HG02798 (cell line): Measurements from ENCODE around the gene CACNA2D4.
"Not testable (repeated sequence)": the region's sequence is repeated elsewhere in the genome, so short reads cannot be mapped to it uniquely, and the experiment has no call there.

Experiments
- ATAC-seq: cut with Tn5 transposase; IDR thresholded peaks from one replicate; pipeline ENCODE4 v1.9.1; 2021; ENCODE audit warnings: mild to moderate bottlenecking; ENCODE audit not compliant: unreplicated experiment, poor library complexity

Gene CACNA2D4

GRCh38 chr12:1821805-1822204 is 96.6 kb downstream of the CACNA2D4 start:
- ATAC-seq = no peak

- ATAC-seq = no peak
Observed at GRCh38 chr12:1820896-1821291, 97.6 kb downstream of the CACNA2D4 start.

- ATAC-seq = no peak
Observed at GRCh38 chr12:1820191-1820895, 98.1 kb downstream of the CACNA2D4 start, which contains the start of gene LRTM2. TSS of gene LRTM2 (plus strand) at chr12:1820565. CDS start at chr12:1828149, 7,584 bp downstream.

- ATAC-seq = no peak
Observed at GRCh38 chr12:1819571-1819970, 98.9 kb downstream of the CACNA2D4 start.

- ATAC-seq = no peak
Observed at GRCh38 chr12:1819050-1819449, 99.4 kb downstream of the CACNA2D4 start.

GRCh38 chr12:1817928-1818327 is 100.5 kb downstream of the CACNA2D4 start:
- ATAC-seq = not testable (repeated sequence)

- ATAC-seq = no peak
Observed at GRCh38 chr12:1816730-1817348, 101.6 kb downstream of the CACNA2D4 start.

GRCh38 chr12:1815814-1816729 is 102.4 kb downstream of the CACNA2D4 start:
- no peak for ATAC-seq

- ATAC-seq = no peak
Observed at GRCh38 chr12:1815108-1815507, 103.3 kb downstream of the CACNA2D4 start.

- ATAC-seq = no peak
Observed at GRCh38 chr12:1814266-1814665, 104.2 kb downstream of the CACNA2D4 start.

- ATAC-seq = no peak
Observed at GRCh38 chr12:1812650-1813302, 105.7 kb downstream of the CACNA2D4 start.

GRCh38 chr12:1811948-1812291 is 106.5 kb downstream of the CACNA2D4 start:
- no peak for ATAC-seq

GRCh38 chr12:1811281-1811947 is 107.0 kb downstream of the CACNA2D4 start:
- no peak for ATAC-seq

- no peak for ATAC-seq
Observed at GRCh38 chr12:1810931-1811280, 107.5 kb downstream of the CACNA2D4 start.

- no peak for ATAC-seq
Observed at GRCh38 chr12:1810201-1810930, 108.1 kb downstream of the CACNA2D4 start.

GRCh38 chr12:1809591-1810190 is 108.8 kb downstream of the CACNA2D4 start:
- no peak for ATAC-seq

- ATAC-seq = no peak
Observed at GRCh38 chr12:1808798-1809480, 109.5 kb downstream of the CACNA2D4 start.

- ATAC-seq = no peak
Observed at GRCh38 chr12:1808036-1808797, 110.2 kb downstream of the CACNA2D4 start.
